WTC11 (cell line): Measurements from ENCODE around the gene ZGRF1.

Experiments used
- CREM ChIP-seq: sonication (generic); formaldehyde crosslinking; IDR thresholded peaks from 2 replicates; pipeline ENCODE4 v1.8.1; 2022; ENCODE audit warnings: mild to moderate bottlenecking, missing genetic modification reagents, moderate library complexity
- CTCF ChIP-seq: fragments of 200-600 bp; IDR thresholded peaks from 2 replicates; pipeline ENCODE4 v1.8.0; 2022; ENCODE audit warnings: antibody characterized with exemption
- FOXJ3 ChIP-seq: sonication (generic); formaldehyde crosslinking; IDR thresholded peaks from 2 replicates; pipeline ENCODE4 v1.9.0; 2021; ENCODE audit warnings: missing genetic modification reagents, mild to moderate bottlenecking, borderline replicate concordance
- GTF2I ChIP-seq: fragments of 250-450 bp; sonication (Bioruptor Pico); conservative IDR thresholded peaks from 2 replicates; pipeline ENCODE4 v1.4.0; 2021; ENCODE audit warnings: mild to moderate bottlenecking
- JUN ChIP-seq: sonication (generic); formaldehyde crosslinking; IDR thresholded peaks from 2 replicates; pipeline ENCODE4 v1.8.0; 2023; ENCODE audit warnings: mild to moderate bottlenecking, missing genetic modification reagents
- NR1H2 ChIP-seq: sonication (generic); formaldehyde crosslinking; IDR thresholded peaks from 2 replicates; pipeline ENCODE4 v1.9.0; 2021; ENCODE audit warnings: mild to moderate bottlenecking, moderate library complexity, missing genetic modification reagents
- SP1 ChIP-seq: sonication (generic); formaldehyde crosslinking; conservative IDR thresholded peaks from 2 replicates; pipeline ENCODE4 v1.8.1; 2022; ENCODE audit warnings: missing genetic modification reagents
- ZNF232 ChIP-seq: sonication (generic); formaldehyde crosslinking; IDR thresholded peaks from 2 replicates; pipeline ENCODE4 v1.8.0; 2022; ENCODE audit warnings: mild to moderate bottlenecking, missing genetic modification reagents
- ZNF416 ChIP-seq: fragments of 250-450 bp; sonication (Bioruptor Pico); IDR thresholded peaks from 2 replicates; pipeline ENCODE4 v1.9.0; 2021; ENCODE audit warnings: mild to moderate bottlenecking, inconsistent platforms

- TF ChIP-seq CTCF (peak; percentile 39; the same call in 1 of the 2 replicates), ZNF416 (no peak), CREM (CRISPR knock-in tag) (no peak), NR1H2 (CRISPR knock-in tag) (no peak), ZNF232 (CRISPR knock-in tag) (no peak), FOXJ3 (no peak), GTF2I (CRISPR knock-in tag) (no peak), SP1 (no peak), JUN (no peak)
These were observed 71.9 kb downstream of the ZGRF1 start for GRCh38 chr4:112564706-112565270.
